Skin epidermis (tissue), 12 donors: ENCODE results near the gene COL4A2.

Experiments used
- H3K27ac ChIP-seq, 21 experiments: fragments of 200-600 bp; sonication (generic) in 11 of 21; one replicate each; pipeline ENCODE4 v1.5.0; 2020; ENCODE audit warnings: mild to moderate bottlenecking in 3 of 21, inconsistent platforms in 2 of 21, moderate library complexity in 2 of 21
- H3K4me3 ChIP-seq, 7 experiments: fragments of 200-600 bp; sonication (generic) in 2 of 7; one replicate each; pipeline ENCODE4 v1.5.0; 2020; ENCODE audit warnings: inconsistent platforms in 2 of 7, mild to moderate bottlenecking in 2 of 7, moderate library complexity in 1 of 7

Gene COL4A2

GRCh38 chr13:110306960-110307766 lies at the start of gene COL4A2, which contains the start of gene COL4A1:
Gene COL4A2 (plus strand): TSS chr13:110307284. CDS start chr13:110307904, 620 bp downstream.
Gene COL4A1 (minus strand): TSS chr13:110307157. CDS start chr13:110307027, 130 bp downstream.
- peak within 1 kb of the TSS in 20 of 21 experiments; percentile 57 to 92 (median 82) for H3K27ac ChIP-seq
- peak within 1 kb of the TSS; percentile 44 to 72 (median 57) for H3K4me3 ChIP-seq

- Histone ChIP-seq H3K27ac (no peak overlapping the region), H3K4me3 (no peak overlapping the region)
These were observed 49.7 kb upstream of the COL4A2 start for GRCh38 chr13:110257408-110257807.

GRCh38 chr13:110258876-110259631 lies 48.0 kb upstream of the COL4A2 start:
- no peak overlapping the region for H3K4me3 ChIP-seq
- peak overlapping the region in 2 of 21 experiments; percentile 36 to 65 for H3K27ac ChIP-seq

- H3K4me3 ChIP-seq: no peak overlapping the region
- peak overlapping the region in 4 of 21 experiments; percentile 31 to 48 (median 39) for H3K27ac ChIP-seq
These were observed 47.4 kb upstream of the COL4A2 start for GRCh38 chr13:110259651-110260050.

GRCh38 chr13:110261166-110262081 lies 45.7 kb upstream of the COL4A2 start:
- no peak overlapping the region for H3K4me3 ChIP-seq
- peak overlapping the region in 3 of 21 experiments; percentile 4 to 38 (median 22) for H3K27ac ChIP-seq

- Histone ChIP-seq H3K4me3 (no peak overlapping the region), H3K27ac (peak overlapping the region in 3 of 21 experiments; percentile 4 to 38 (median 22))
These were observed 45.0 kb upstream of the COL4A2 start for GRCh38 chr13:110262082-110262436.

- peak overlapping the region in 6 of 21 experiments; percentile 3 to 66 (median 26) for H3K27ac ChIP-seq
- no peak overlapping the region for H3K4me3 ChIP-seq
These were observed 44.4 kb upstream of the COL4A2 start for GRCh38 chr13:110262508-110263291.

- peak overlapping the region in 3 of 21 experiments; percentile 3 to 66 (median 33) for H3K27ac ChIP-seq
- H3K4me3 ChIP-seq: no peak overlapping the region
These were observed 43.7 kb upstream of the COL4A2 start for GRCh38 chr13:110263404-110263803.

GRCh38 chr13:110263888-110264287 lies 43.2 kb upstream of the COL4A2 start:
- no peak overlapping the region for H3K4me3 ChIP-seq
- H3K27ac ChIP-seq: peak overlapping the region in 3 of 21 experiments; percentile 33 to 54 (median 45)

- Histone ChIP-seq H3K4me3 (no peak overlapping the region), H3K27ac (peak overlapping the region in 5 of 21 experiments; percentile 35 to 65 (median 57))
These were observed 42.3 kb upstream of the COL4A2 start for GRCh38 chr13:110264685-110265275.

- H3K27ac ChIP-seq: peak overlapping the region in 5 of 21 experiments; percentile 35 to 65 (median 57)
- H3K4me3 ChIP-seq: no peak overlapping the region
These were observed 41.8 kb upstream of the COL4A2 start for GRCh38 chr13:110265341-110265681.

- H3K27ac ChIP-seq: peak overlapping the region in 9 of 21 experiments; percentile 3 to 63 (median 41)
- peak overlapping the region in 1 of 7 experiments; percentile 1 for H3K4me3 ChIP-seq
These were observed 41.2 kb upstream of the COL4A2 start for GRCh38 chr13:110265682-110266430.

- Histone ChIP-seq H3K27ac (peak overlapping the region in 7 of 21 experiments; percentile 3 to 63 (median 41)), H3K4me3 (peak overlapping the region in 1 of 7 experiments; percentile 1)
These were observed 40.7 kb upstream of the COL4A2 start for GRCh38 chr13:110266431-110266809.

- Histone ChIP-seq H3K27ac (peak overlapping the region in 2 of 21 experiments; percentile 29 to 63), H3K4me3 (no peak overlapping the region)
These were observed 40.1 kb upstream of the COL4A2 start for GRCh38 chr13:110266983-110267382.

- H3K27ac ChIP-seq: no peak overlapping the region
- H3K4me3 ChIP-seq: no peak overlapping the region
These were observed 39.0 kb upstream of the COL4A2 start for GRCh38 chr13:110268061-110268460.

- H3K4me3 ChIP-seq: no peak overlapping the region
- H3K27ac ChIP-seq: no peak overlapping the region
These were observed 38.4 kb upstream of the COL4A2 start for GRCh38 chr13:110268576-110269185.

- Histone ChIP-seq H3K27ac (no peak overlapping the region), H3K4me3 (no peak overlapping the region)
These were observed 37.4 kb upstream of the COL4A2 start for GRCh38 chr13:110269509-110270185.
